Measurements from ENCODE around the gene CLK2. TPM values are rescaled to one million over a fixed set of nuclear protein-coding genes. Genes with fewer than 3 reads are reported as not detected.

CLK2 gene
- total and polyA plus RNA-seq, 2 donors (not counting 3 experiments of a cell fraction or from before 2014, with no cell fraction given) = 69.1 to 80.9 TPM

- peaks cover 13% of the 10 kb centered on the region for H3K4me1 ChIP-seq (ENCODE audit: control insufficient read depth, extremely low read depth, insufficient read depth, low read length)
- peak overlapping the region; percentile 63 for H3K4me2 ChIP-seq (ENCODE audit: insufficient read depth, low read length)
- peak overlapping the region; percentile 80 to 93 (median 86) for H3K4me3 ChIP-seq (replicated peaks in 1 of 3; ENCODE audit: insufficient read depth in 1 of 3, low read depth in 1 of 3, low read length in 3 of 3)
- H3K9me3 ChIP-seq (replicated peaks; ENCODE audit: control insufficient read depth, insufficient read depth, low read length) = no peaks in the 10 kb centered on the region
- H3K36me3 ChIP-seq (ENCODE audit: control insufficient read depth in 2 of 2, extremely low read depth in 1 of 2, insufficient read depth in 2 of 2, low read length in 2 of 2) = peaks cover 20 to 25% of the 10 kb centered on the region in 2 experiments
- no peaks in the 10 kb centered on the region for H3K27me3 ChIP-seq (ENCODE audit: control insufficient read depth in 2 of 2, insufficient read depth in 2 of 2, low read length in 2 of 2)
- H2AFZ ChIP-seq (ENCODE audit: low read depth, low read length) = peak overlapping the region; percentile 32
- dilution Hi-C loops (cut with MboI; ENCODE audit: extremely low pct_ligation_motif_present, low sequenced_read_pairs) = no loop called here
- peak overlapping the region; percentile 11 for H3K27ac ChIP-seq (ENCODE audit: insufficient read depth, low read depth, low read length)
- H3K9me1 ChIP-seq (replicated peaks; ENCODE audit: control insufficient read depth, extremely low read depth, insufficient read depth, low read length) = no peaks in the 10 kb centered on the region
- DNase-seq (ENCODE audit: low read depth, low spot score) (peak; percentile 57), FAIRE-seq (peak; percentile 15)
- peak overlapping the region; percentile 74 for H3K9ac ChIP-seq (replicated peaks; ENCODE audit: extremely low read depth, insufficient read depth, low read length)
- TSS peak; percentile 68 for BruUV-seq (replicated peaks)
- CTCF ChIA-PET = interaction anchor here (0.8 to 2.5 kb wide), 11 partner anchors 9 to 376 kb away, joined by 3 to 19 read pairs (median 4); partner anchors contain the start of genes FDPS, RUSC1 and SCAMP3
- TF ChIP-seq POLR2AphosphoS5 (IDR thresholded peaks at IDR 0.05; ENCODE audit: insufficient read depth, low read depth, low read length) (peak; percentile 20), EZH2 (IDR thresholded peaks at IDR 0.05; ENCODE audit: borderline replicate concordance, low read depth, low read length, severe bottlenecking) (no peak), MYC (IDR thresholded peaks at IDR 0.05; ENCODE audit: low read depth, low read length) (no peak), GATA2 (IDR thresholded peaks at IDR 0.05; ENCODE audit: insufficient read depth, insufficient read length, low read depth, low read length) (no peak), POLR2A (IDR thresholded peaks at IDR 0.05; ENCODE audit: low read depth, low read length) (peak; percentile 15)
- TF ChIP-seq, protein P1, sequence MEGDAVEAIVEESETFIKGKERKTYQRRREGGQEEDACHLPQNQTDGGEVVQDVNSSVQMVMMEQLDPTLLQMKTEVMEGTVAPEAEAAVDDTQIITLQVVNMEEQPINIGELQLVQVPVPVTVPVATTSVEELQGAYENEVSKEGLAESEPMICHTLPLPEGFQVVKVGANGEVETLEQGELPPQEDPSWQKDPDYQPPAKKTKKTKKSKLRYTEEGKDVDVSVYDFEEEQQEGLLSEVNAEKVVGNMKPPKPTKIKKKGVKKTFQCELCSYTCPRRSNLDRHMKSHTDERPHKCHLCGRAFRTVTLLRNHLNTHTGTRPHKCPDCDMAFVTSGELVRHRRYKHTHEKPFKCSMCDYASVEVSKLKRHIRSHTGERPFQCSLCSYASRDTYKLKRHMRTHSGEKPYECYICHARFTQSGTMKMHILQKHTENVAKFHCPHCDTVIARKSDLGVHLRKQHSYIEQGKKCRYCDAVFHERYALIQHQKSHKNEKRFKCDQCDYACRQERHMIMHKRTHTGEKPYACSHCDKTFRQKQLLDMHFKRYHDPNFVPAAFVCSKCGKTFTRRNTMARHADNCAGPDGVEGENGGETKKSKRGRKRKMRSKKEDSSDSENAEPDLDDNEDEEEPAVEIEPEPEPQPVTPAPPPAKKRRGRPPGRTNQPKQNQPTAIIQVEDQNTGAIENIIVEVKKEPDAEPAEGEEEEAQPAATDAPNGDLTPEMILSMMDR (IDR thresholded peaks at IDR 0.05; ENCODE audit: extremely low read depth in 1 of 2, insufficient read depth in 1 of 2, low read depth in 1 of 2, low read length in 2 of 2) = no peak
- POLR2A ChIA-PET = interaction anchor here (0.6 to 1.7 kb wide), 6 partner anchors 10 to 139 kb away, joined by 3 to 12 read pairs (median 4); partner anchors contain the start of genes RUSC1 and SCAMP3
- H3K79me2 ChIP-seq (ENCODE audit: control insufficient read depth, insufficient read depth, low read length) = peaks cover 26% of the 10 kb centered on the region
- intact Hi-C loops (cut with micrococcal nuclease) = loop anchor here (1.0 to 2.0 kb wide), 4 partner anchors 10 to 51 kb away; partner anchors contain the start of genes ENTREP3 and SCAMP3
- H4K20me1 ChIP-seq (replicated peaks; ENCODE audit: control insufficient read depth, extremely low read depth, insufficient read depth, low read length) = no peaks in the 10 kb centered on the region
These were observed 600 bp downstream of the CLK2 start for GRCh38 chr1:155272466-155273342.

Measured in endothelial cell of umbilical vein (primary cell).